Left ventricle myocardium inferior (tissue), 1 donor: ENCODE data around the gene GDPD3. TPM values are rescaled to one million over a fixed set of nuclear protein-coding genes. Genes with fewer than 3 reads are reported as not detected.

Experiments used
- DNase-seq: peaks from one replicate; pipeline ENCODE4 v3.0.0-alpha.2; 2020
- H3K27ac ChIP-seq: fragments of 200-600 bp; replicated peaks from 2 replicates; pipeline ENCODE4 v1.8.0; 2021
- H3K27me3 ChIP-seq: fragments of 200-600 bp; 2 replicates; pipeline ENCODE4 v1.8.0; 2021; ENCODE audit warnings: low read depth
- H3K36me3 ChIP-seq: fragments of 200-600 bp; 2 replicates; pipeline ENCODE4 v1.8.0; 2021
- H3K4me1 ChIP-seq: fragments of 200-600 bp; 2 replicates; pipeline ENCODE4 v1.8.0; 2021
- H3K4me3 ChIP-seq: fragments of 200-600 bp; 2 replicates; pipeline ENCODE4 v1.8.0; 2021; ENCODE audit warnings: mild to moderate bottlenecking, moderate library complexity
- H3K9me3 ChIP-seq: fragments of 200-600 bp; replicated peaks from 2 replicates; pipeline ENCODE4 v1.8.0; 2021
- intact Hi-C: fragments of 100-400 bp; cut with micrococcal nuclease; formaldehyde crosslinking; loops from one replicate; pipeline ENCODE4 v1.11.0; 2022
- total RNA-seq: library from RNA; stranded (reverse); fragmentation: NEBNext Ultra II Directional; extraction: Animal tissue kit (Norgen Biotek cat#: 25700); gene quantifications from one replicate; pipeline ENCODE4 v1.2.1, GENCODE V29; 2021
- TF ChIP-seq, protein P1 (sequence below): fragments of 200-600 bp; IDR thresholded peaks from 2 replicates; pipeline ENCODE4 v1.8.0; 2021; ENCODE audit warnings: antibody characterized with exemption, mild to moderate bottlenecking, borderline replicate concordance
- donor health status: DM: no; HTN: yes; CAD: no; lungs with severe emphysema.

GDPD3 gene
- total RNA-seq, 1 donor from 2014 or later, result 2.3 TPM

- Histone ChIP-seq H3K27me3 (no peaks in the 10 kb centered on the region), H3K4me3 (peak overlapping the region; percentile 88), H3K9me3 (peaks cover 20% of the 10 kb centered on the region), H3K36me3 (peaks cover 17% of the 10 kb centered on the region), H3K4me1 (peaks cover 43% of the 10 kb centered on the region), H3K27ac (peak overlapping the region; percentile 92)
- intact Hi-C loops, result no loop called here
- TF ChIP-seq, protein P1, sequence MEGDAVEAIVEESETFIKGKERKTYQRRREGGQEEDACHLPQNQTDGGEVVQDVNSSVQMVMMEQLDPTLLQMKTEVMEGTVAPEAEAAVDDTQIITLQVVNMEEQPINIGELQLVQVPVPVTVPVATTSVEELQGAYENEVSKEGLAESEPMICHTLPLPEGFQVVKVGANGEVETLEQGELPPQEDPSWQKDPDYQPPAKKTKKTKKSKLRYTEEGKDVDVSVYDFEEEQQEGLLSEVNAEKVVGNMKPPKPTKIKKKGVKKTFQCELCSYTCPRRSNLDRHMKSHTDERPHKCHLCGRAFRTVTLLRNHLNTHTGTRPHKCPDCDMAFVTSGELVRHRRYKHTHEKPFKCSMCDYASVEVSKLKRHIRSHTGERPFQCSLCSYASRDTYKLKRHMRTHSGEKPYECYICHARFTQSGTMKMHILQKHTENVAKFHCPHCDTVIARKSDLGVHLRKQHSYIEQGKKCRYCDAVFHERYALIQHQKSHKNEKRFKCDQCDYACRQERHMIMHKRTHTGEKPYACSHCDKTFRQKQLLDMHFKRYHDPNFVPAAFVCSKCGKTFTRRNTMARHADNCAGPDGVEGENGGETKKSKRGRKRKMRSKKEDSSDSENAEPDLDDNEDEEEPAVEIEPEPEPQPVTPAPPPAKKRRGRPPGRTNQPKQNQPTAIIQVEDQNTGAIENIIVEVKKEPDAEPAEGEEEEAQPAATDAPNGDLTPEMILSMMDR, result no peak
- no peak for DNase-seq
These were observed 16.3 kb downstream of the GDPD3 start for GRCh38 chr16:30096862-30097563.

DNA sequence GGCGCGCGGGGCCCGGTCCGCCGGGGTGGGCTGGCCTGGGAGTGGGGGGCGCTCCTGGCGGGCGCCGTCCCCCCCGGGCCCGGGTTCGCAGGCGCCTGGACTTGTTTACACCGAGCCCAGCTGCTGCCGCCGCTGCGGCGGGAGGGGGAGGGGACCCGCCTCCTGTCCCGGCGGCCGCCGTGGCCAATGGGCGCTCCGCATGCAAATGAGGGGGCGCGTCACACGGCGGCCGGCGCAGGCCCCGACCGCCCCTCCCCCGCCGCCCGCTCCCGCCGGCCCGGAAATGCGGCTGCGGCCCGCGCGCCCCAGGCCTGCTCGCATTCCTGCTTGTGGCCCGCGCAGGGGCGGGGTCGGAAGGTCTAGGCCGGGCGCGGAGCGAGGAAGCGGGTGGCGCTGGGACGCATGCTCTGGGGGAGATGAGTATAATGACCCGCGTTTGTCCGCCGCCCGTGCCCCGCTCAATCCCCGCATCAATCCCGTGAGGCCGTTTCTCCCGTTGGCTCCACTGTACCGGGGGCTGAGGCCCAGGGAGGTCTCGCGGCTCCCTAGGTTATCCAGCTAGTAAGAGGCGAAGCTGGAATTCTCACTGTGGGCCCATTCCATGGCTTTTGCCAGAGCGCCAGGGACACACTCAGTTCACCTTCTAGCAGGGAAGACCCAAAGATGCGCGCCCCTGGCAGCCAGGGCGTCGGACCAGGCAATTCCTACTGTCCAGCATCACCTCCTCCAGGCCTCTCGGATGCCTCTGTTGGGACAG lies 17.1 kb downstream of the GDPD3 start, which contains the start of gene YPEL3:
YPEL3 (minus strand) TSS at position 109 of the 757 bp plus-strand sequence. CDS start 731 bp downstream, outside the sequence.
- Histone ChIP-seq H3K9me3 (peaks cover 20% of the 10 kb centered on the region), H3K27me3 (no peaks in the 10 kb centered on the region), H3K36me3 (peaks cover 17% of the 10 kb centered on the region), H3K4me1 (peaks cover 47% of the 10 kb centered on the region), H3K27ac (peak within 1 kb of the TSS; percentile 92), H3K4me3 (peak within 1 kb of the TSS; percentile 88)
- TF ChIP-seq, protein P1, result no peak
- intact Hi-C loops, result no loop called here
- DNase-seq, result peak; percentile 95

DNA sequence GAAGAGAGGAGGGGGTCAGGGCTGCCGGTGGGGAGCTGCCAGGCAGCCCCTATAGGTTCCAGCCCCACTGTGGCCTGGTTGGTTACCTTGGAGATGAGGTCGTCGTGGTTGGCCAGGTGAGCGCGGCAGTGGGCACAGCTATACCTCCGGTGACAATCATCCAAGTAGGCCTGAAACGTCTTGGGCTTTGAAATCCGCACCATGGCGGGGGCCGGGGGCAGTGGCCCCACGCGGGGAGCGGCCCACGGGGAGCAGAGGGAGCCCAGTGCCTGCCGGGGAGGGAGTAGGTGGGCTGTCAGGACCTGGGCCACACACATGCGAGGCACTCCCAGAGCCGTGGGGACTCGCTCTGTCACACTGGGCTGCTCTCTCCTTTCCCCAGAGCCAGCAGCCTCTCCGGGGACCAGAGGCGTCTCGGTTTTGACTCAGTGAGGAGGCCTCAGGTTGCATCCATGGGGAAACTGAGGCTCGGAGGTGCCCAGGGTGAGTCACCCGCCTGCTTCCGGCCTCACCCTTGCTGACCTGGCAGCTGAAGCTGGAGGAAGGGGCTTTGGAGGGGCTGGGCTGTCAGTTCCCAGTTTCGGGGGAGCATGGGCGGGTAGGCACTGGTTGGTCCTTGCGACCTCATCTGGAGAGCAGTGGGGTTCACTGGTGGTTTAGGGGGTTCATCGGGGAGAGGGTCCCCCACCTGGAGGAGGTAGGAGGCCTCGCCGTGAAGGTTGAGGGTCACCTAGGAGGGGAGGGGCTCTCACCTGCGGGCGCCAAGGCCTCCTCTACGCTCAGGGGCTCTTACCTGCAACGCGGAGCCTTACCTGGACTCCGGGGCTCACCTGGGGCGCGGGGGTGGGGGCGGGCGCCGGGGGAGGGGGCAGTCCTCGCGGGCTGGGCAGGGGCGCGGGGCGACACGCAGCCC lies 17.9 kb downstream of the GDPD3 start:
- Histone ChIP-seq H3K4me1 (peaks cover 54% of the 10 kb centered on the region), H3K9me3 (peaks cover 20% of the 10 kb centered on the region), H3K27ac (peak overlapping the region; percentile 92), H3K4me3 (peak overlapping the region; percentile 88), H3K27me3 (no peaks in the 10 kb centered on the region), H3K36me3 (peaks cover 17% of the 10 kb centered on the region)
- TF ChIP-seq, protein P1, result no peak
- DNase-seq, result no peak
- intact Hi-C loops, result no loop called here

GRCh38 chr16:30094541-30095165 lies 18.7 kb downstream of the GDPD3 start:
- intact Hi-C loops, result no loop called here
- H3K4me1 ChIP-seq, result peaks cover 54% of the 10 kb centered on the region
- H3K27ac ChIP-seq, result peak overlapping the region; percentile 92
- H3K36me3 ChIP-seq, result peaks cover 17% of the 10 kb centered on the region
- no peaks in the 10 kb centered on the region for H3K27me3 ChIP-seq
- DNase-seq, result no peak
- peak overlapping the region; percentile 88 for H3K4me3 ChIP-seq
- TF ChIP-seq, protein P1, result no peak
- H3K9me3 ChIP-seq, result peaks cover 20% of the 10 kb centered on the region
